GM20000 (cell line): ENCODE data around the gene GIMAP8.
"Not testable (repeated sequence)": the region's sequence is repeated elsewhere in the genome, so short reads cannot be mapped to it uniquely, and the experiment has no call there.

Experiments used
- DNase-seq: peaks from one replicate; pipeline ENCODE4 v3.0.0; 2012; ENCODE audit warnings: low spot score
- CTCF ChIP-seq: IDR thresholded peaks from 2 replicates; pipeline ENCODE4 v1.5.1; 2012; ENCODE audit warnings: mild to moderate bottlenecking, control low read depth; ENCODE audit errors: extremely low read depth, missing control alignments

Gene GIMAP8

GRCh38 chr7:150513758-150514157, 63.3 kb downstream of the GIMAP8 start:
- no peak for DNase-seq

DNA sequence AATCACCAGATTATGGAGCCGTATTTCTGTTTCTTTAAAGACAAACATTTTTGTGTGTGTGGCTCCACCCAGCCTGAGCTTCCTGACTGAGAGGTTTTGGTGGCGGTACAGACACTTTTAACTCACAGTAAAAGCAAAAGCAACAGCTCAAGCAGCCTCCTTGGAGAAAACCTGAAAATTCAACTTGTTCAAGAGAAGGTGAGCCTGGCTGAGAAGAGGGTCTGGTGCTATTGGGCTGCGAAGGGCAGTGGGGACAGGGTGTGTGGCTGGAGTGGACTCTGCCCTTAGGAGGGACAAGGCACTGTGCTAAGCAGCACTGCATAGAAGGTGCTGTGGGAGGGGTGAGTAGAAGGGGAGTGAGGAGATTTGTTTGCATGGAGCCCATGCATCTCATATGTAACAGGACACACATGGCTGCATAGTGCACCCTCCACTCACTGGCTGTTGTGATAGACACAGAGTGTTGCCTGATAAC, 64.4 kb downstream of the GIMAP8 start, which contains the start of gene GIMAP7:
Gene GIMAP7, plus strand, starts transcription at position 125 of the 475 bp plus-strand sequence. CDS start 5,103 bp downstream, outside the sequence.
- DNase-seq, result peak; percentile 42
- no peak for TF ChIP-seq CTCF

More at GRCh38 chr7:150513758-150514157, 63.3 kb downstream of the GIMAP8 start:
- TF ChIP-seq CTCF, result no peak

DNA sequence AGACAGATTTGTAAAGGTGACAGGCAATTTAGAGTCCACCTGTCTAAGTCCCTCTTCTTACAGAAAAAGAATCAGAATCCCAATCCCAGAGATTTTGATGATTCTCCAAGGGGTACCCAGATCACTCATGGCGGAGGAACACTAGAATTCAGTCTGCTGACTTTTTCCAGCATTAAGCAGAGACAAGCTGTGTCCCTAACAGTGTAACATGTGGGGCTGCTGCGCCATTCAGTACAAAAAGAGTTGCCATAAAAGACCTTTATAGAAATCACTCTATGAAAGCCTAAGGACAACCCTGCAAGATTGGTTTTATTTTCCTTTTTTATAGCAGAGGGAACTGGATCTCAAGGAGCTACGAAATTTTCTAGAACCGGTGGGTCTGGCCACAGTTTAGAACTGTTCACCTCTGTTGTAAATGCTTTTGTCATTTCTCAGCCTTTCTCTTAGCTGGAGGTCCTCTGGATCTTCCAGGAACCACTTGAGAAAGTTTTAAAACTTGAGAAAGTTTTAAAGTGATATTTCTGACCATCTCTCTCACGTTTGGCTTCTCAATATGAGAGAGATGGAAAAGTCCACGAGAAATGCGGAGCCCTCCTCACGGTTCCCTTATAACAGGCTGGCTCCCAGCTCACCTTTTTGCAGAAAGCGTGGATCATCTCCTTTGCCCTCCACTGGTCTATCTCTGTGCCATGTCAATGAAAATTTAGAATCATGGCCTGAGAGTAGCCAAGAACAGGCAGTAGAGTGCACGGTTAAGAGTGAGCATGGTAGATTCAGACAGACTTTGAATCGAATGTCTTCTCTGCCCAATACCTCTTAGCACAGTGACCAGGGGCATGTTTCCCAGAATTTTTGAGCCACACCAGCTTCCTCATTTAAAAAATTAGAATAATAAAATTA, 65.1 kb downstream of the GIMAP8 start:
- no peak for TF ChIP-seq CTCF
- DNase-seq, result no peak

DNA sequence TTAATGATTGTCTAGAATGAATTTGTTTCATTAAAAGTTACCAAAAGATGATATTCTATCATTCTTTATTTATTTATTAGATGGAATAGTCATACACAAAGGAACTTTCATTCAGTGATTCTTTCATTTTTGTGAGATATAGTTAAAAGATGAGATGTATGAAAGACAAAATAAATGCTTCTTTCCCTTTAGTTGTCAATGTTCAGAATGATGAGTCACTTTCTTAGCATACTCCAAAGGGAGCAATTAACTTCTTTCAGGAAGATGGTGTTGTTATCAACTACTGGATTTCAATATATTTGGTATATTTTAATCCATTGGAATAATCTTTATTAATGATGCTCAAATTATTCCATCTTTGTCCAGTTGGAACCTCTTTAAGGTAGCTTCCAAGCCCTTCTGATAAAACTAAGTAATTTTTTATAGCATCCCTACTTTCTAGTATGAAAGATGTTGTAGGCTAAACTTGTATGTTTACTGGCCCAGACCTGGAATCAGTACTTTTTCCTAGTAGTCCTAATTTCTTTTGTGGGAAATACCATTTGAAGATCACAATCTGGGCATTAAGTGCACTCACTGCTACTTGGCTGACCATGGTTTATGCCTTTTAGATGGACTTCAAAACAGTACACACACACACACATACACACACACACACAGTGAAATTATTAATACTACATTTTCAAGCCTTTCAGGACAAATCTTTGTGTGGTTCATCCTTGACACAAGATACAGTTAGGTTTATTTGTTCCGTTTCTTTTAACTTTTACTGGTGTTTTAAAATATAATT, 66.7 kb downstream of the GIMAP8 start:
- no peak for TF ChIP-seq CTCF
- no peak for DNase-seq

DNA sequence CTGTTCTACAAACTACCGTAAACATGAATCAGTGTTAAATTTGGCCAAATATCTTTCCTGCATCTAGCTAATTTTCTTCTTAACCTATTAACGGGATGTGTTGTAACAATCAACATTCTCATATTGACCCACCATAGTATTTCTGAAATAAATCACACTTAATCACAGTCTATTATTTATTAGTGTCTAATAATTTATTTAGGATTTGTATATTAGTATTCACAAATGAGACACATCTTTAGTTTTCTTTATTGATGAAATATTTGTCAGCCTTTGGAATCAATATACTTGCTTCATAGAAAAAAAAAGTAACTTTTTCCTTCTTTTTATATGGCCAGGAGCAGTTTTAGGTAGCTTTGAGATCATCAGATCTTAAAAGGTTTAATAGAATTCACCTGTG, 68.9 kb downstream of the GIMAP8 start:
- no peak for TF ChIP-seq CTCF
- no peak for DNase-seq

DNA sequence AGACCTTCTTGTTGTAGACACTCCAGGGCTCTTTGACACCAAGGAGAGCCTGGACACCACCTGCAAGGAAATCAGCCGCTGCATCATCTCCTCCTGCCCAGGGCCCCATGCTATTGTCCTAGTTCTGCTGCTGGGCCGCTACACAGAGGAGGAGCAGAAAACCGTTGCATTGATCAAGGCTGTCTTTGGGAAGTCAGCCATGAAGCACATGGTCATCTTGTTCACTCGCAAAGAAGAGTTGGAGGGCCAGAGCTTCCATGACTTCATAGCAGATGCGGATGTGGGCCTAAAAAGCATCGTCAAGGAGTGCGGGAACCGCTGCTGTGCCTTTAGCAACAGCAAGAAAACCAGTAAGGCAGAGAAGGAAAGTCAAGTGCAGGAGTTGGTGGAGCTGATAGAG, 69.7 kb downstream of the GIMAP8 start:
- no peak for DNase-seq
- no peak for TF ChIP-seq CTCF

GRCh38 chr7:150522931-150523330, 72.5 kb downstream of the GIMAP8 start:
- DNase-seq, result not testable (repeated sequence)
